Stimulated activated CD4-positive, alpha-beta T cell treated with anti-CD3 and anti-CD28 coated beads, Interleukin-4, amount 100 ng/mL, for 4 hours (primary cell): ENCODE measurements around the gene PIK3C3.

ENCODE experiments used
- DNase-seq, 2 experiments: peaks; one replicate each; pipeline ENCODE4 v3.0.0-alpha.2; 2020

The PIK3C3 gene

DNA sequence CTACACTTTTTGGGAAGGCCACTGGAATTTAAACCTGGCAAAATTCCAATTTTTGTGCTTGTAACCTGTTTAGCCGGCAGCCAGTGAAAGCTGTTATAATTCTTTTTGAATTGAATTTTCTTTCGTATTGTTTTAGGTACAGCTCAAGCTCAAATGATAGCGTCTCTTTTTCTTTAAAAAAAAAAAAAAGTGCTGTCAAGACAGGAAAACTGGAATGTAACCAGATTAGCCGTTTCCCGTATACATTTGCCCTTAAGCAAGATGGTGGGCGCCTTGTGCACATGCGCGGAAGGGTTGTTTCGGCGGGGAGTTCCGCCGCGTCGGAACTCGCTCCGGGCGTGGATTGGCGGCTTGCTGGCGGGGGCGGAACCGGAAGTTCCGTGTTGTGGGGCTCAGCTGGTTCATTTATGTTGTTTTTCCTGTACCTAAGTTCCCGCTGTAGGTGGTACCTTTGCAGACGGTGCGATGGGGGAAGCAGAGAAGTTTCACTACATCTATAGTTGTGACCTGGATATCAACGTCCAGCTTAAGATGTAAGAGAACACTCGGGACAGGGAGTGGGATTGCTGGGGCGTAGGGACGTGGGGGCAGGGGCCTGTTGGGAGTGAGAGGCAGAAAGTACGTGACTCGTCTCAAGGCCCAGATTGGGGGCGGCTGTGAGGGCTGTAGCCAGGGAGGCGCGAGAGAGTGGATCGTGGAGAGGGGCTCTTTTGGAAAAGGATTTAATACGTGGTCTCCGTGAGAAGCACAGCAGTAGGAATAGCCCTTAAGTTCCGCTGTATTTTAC, at the start of gene PIK3C3:
Gene PIK3C3, plus strand, starts transcription at position 408 of the 787 bp plus-strand sequence. Its CDS starts 58 bp downstream, at position 466.
- DNase-seq: peak; percentile 95 to 97

- no peak for DNase-seq
These were observed 49.1 kb upstream of the PIK3C3 start for GRCh38 chr18:41905786-41906527.

DNA sequence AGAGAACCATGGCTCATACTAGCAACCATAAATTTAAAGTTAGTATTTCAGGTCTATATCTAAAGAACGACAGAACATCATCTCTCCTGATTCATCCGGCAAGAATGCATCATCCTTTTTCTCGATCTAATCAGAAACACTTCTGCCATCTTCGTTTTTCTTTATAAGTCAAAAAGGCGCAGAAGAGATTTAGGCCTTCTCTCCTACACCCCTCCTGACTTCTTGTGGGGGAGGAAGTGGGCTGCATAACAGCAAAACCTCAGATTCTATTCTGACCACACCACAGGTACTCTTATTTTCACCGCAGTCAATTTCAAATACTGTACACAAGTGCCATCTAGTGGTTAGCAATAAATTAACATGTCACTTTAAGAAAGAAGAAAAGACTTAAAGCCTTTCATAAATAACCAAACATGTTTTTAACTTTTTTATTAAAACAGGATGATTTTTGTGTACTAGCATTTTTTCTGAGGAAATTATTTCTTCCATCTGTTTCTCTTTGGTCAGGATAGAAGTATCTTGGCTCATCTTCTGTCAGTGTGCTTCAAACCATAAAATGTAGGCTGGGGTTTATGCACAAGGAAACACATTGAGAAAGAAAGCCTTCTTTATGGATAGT, 48.4 kb upstream of the PIK3C3 start:
- peak; percentile 1 to 6 for DNase-seq

DNA sequence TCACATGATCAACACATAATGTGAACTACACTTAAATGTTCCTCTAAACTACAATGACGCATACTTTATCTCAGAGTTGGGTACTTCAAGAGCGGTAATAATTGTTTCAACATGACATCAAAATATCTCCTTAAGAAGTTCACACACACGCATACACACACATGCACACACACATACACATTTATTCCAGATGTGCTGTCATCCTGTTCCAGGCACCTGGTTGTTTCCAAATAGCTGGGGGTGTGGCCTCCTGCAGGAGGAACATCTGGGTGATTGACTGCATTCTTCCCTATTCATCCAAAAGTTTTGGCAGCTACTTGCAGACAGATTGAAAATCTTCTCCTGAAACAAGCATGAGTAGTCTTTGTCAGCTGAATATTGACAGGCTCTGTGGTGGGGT, 37.9 kb upstream of the PIK3C3 start:
- DNase-seq: no peak

GRCh38 chr18:41921770-41922169, 33.3 kb upstream of the PIK3C3 start:
- no peak for DNase-seq

GRCh38 chr18:41922176-41922575, 32.9 kb upstream of the PIK3C3 start:
- DNase-seq: no peak

DNA sequence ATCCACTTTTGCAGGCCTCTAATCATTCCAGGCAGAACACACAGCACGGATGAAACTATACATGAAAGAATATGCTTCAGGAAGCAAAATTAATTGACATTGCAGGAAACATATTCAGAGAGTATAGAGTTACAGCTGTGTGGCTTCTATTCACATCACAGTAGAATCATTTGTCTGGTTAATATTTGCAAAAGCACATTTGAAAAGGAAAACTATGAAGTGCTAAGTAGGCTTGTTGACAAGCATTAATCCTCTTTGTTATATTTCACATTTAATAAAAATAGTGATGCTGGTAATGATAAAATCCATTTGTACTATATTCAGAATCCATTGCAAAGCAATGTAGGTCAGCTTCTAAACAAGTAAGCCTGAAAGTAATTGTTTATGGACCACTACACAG, 32.2 kb upstream of the PIK3C3 start:
- no peak for DNase-seq

- no peak for DNase-seq
These were observed 31.6 kb upstream of the PIK3C3 start for GRCh38 chr18:41923446-41923845.

- no peak for DNase-seq
These were observed 26.5 kb upstream of the PIK3C3 start for GRCh38 chr18:41928581-41928980.

GRCh38 chr18:41932899-41933298, 22.1 kb upstream of the PIK3C3 start:
- no peak for DNase-seq

DNA sequence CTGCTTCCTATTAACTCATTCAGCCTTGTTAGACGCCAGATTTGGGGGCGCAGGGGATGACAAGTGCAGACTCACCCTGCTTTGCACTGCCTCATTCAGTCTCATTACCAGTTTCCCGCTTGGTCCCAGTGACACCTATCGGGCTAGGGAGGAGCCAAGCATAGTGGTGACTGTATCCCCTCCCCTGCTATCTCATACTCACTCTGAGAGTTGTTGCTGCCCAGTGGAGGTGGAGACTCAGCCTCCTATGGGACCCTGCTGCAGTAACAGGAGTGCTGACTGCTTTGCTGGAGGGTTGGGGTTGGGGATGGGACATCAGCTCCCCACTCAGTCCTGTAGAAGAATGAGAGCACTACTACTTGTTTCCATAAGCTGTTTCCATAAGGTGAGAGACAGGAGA, 21.3 kb upstream of the PIK3C3 start:
- DNase-seq: no peak

- no peak for DNase-seq
These were observed 18.4 kb upstream of the PIK3C3 start for GRCh38 chr18:41936471-41937134.

DNA sequence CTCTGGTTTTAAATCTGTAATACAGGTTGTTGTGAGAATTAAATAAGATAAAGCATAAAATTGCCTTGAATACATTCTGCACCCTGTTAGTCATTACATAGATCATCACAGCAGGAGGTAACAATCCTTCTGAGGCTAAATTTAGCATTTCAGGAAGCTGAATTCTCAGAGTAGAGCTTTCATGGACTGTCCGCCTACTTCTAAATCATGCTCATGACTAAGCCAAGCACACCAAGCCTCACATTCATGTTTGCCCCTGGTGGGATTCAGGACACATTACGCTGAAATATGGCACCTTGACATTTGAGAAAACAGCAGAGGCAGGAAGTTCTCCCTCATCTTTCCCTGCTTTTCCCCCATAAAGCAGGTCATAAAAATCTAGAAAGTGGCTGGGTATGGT, 16.6 kb upstream of the PIK3C3 start:
- DNase-seq: no peak

DNA sequence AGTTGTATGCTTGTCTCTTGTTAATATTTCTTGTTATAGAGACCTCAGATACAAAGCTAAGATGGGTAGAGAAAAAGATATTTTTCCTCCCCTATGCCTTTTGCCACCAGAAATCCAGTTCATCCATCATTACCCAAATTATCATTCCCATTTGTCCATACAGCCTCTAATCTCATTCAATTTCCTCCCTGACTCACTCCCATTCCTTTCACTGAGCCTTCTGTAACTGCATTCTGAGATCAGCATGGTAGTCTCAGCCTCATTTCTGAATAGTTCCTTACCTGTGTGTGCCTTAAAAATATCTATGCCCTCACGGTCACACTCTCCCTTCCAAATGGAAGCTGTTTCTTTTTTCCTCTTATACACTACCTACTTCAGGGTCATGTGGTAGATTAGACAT, 15.7 kb upstream of the PIK3C3 start:
- no peak for DNase-seq

DNA sequence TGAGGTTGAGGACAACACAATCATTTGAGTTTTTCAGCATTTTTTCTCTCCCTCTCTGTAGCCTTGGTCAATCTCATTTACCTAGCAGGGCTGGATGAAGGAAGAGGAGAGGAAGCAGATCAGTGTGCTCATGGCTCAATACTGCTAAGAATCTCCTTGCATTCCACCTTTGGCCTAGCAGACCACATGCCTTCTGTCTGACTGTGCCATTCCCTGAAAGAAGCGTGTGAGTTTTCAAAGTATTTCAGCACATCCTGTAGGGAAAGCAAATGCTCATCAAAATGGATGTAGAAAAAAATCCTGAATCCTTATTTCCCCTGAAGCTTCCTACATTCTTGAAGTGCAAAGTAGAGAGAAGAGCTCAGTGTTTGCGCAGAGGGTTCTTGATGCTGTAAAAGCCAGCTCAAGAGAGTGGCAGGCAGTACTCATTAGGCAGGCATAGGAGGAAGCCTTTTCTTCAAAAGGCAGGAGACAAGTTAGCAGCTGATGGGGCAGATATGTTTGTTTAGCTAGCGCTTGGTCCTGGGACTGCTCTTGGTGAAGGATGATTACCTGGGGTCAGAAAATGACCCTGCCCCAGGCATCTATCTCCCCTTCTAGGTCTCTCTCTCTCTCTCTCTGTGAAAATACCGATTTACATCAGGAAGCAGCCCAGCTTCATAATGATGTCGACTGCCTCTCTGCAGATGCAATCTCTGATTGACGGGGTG, 14.4 kb upstream of the PIK3C3 start:
- no peak for DNase-seq

- no peak for DNase-seq
These were observed 12.8 kb upstream of the PIK3C3 start for GRCh38 chr18:41942254-41942653.

DNA sequence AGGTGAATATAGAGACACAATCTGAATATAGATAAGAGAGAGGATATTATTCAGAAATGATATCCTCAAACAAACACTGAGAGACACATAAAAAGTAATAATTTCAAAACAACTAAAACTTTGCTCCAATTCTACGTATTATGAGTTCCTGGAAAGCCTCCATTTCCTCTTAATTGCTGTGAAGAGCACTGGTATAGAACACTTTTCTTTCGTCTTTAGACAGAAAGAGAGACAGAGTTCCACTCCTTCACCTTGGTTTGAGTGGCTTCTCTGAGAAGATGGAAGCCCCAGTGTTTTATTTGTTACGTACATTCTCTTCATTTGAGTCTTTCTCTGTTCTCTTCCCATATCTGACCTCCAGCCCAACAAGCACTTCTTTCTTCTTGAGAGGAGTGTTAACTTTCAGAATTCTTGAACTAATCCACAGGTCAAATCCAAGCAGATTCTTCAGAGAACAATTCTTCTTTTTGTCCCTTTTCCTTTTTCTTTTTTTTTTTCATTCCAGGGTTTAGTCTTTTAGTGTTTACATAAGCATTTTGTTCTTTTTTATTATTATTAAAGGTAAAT, 6.4 kb upstream of the PIK3C3 start:
- no peak for DNase-seq

DNA sequence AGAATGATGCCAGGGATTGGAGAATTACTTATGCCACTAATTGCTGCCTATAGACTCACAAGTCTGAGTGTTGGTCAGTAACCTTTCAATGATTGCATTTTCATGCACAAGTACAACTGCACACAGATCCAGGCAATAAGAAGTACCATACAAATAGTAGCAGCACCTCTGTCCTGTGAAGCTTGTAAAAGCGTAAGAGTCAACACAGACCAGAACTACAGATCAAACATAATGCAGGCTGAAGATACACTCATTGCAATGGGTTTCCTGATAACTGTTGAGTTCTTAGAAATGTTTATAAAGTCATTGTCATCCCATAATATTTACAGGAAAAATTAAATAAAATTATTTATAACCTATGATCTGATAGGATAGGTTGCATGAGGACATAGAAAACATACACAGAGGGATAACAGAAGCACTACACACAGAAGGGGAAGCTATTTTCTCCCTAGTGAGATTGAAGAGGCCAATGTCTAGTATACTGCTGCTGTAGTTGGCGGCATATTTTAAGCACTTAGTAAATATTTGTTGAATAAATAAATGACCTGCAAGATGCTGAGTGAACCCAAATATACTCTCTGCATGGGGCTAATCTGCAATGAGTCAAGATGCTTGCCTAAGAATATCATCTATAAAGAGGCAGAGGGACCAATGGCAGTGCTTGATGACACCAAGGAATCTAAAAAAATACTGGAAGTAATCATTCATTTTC, 5.7 kb upstream of the PIK3C3 start:
- DNase-seq: no peak

GRCh38 chr18:41955688-41956087, 654 bp downstream of the PIK3C3 start:
- no peak for DNase-seq

- no peak for DNase-seq
These were observed 4.0 kb downstream of the PIK3C3 start for GRCh38 chr18:41959045-41959444.

- no peak for DNase-seq
These were observed 10.7 kb downstream of the PIK3C3 start for GRCh38 chr18:41965634-41966255.
